Raji (cell line): ENCODE data around the gene SEPTIN8.

ENCODE experiments used
- POLR2A ChIP-seq: IDR thresholded peaks from 2 replicates; pipeline ENCODE4 v1.6.1; 2011; ENCODE audit warnings: low read depth, low read length, control low read depth; ENCODE audit not compliant: insufficient read depth

SEPTIN8 gene

GRCh38 chr5:132815454-132815853 lies 38.4 kb upstream of the SEPTIN8 start:
- no peak for TF ChIP-seq POLR2A

GRCh38 chr5:132814503-132815294 lies 37.7 kb upstream of the SEPTIN8 start:
- no peak for TF ChIP-seq POLR2A

GRCh38 chr5:132813599-132814502 lies 36.8 kb upstream of the SEPTIN8 start:
- TF ChIP-seq POLR2A: no peak

- TF ChIP-seq POLR2A: no peak
These were observed 36.0 kb upstream of the SEPTIN8 start, which contains the start of gene SOWAHA for GRCh38 chr5:132812781-132813598. TSS of gene SOWAHA (plus strand) at chr5:132813302. CDS start at chr5:132813622, 320 bp downstream.

- TF ChIP-seq POLR2A: no peak
These were observed 35.2 kb upstream of the SEPTIN8 start for GRCh38 chr5:132812123-132812765.

- TF ChIP-seq POLR2A: no peak
These were observed 33.6 kb upstream of the SEPTIN8 start for GRCh38 chr5:132810605-132811004.

GRCh38 chr5:132808866-132809265 lies 31.8 kb upstream of the SEPTIN8 start:
- TF ChIP-seq POLR2A: no peak

GRCh38 chr5:132808448-132808847 lies 31.4 kb upstream of the SEPTIN8 start:
- TF ChIP-seq POLR2A: no peak

- no peak for TF ChIP-seq POLR2A
These were observed 30.3 kb upstream of the SEPTIN8 start for GRCh38 chr5:132807163-132807838.

- TF ChIP-seq POLR2A: no peak
These were observed 25.1 kb upstream of the SEPTIN8 start for GRCh38 chr5:132802044-132802684.

- TF ChIP-seq POLR2A: no peak
These were observed 23.5 kb upstream of the SEPTIN8 start for GRCh38 chr5:132800545-132800944.

GRCh38 chr5:132799392-132799791 lies 22.4 kb upstream of the SEPTIN8 start:
- TF ChIP-seq POLR2A: no peak

GRCh38 chr5:132797651-132798050 lies 20.6 kb upstream of the SEPTIN8 start:
- no peak for TF ChIP-seq POLR2A
